ENCODE data around the gene TBATA.
A peak's percentile ranks its signal among the peaks of the same experiment; 100 is the strongest.

Gene TBATA

GRCh38 chr10:70761727-70762350, 23.3 kb downstream of the TBATA start:
- no peak for DNase-seq (ENCODE audit: low spot score)

DNA sequence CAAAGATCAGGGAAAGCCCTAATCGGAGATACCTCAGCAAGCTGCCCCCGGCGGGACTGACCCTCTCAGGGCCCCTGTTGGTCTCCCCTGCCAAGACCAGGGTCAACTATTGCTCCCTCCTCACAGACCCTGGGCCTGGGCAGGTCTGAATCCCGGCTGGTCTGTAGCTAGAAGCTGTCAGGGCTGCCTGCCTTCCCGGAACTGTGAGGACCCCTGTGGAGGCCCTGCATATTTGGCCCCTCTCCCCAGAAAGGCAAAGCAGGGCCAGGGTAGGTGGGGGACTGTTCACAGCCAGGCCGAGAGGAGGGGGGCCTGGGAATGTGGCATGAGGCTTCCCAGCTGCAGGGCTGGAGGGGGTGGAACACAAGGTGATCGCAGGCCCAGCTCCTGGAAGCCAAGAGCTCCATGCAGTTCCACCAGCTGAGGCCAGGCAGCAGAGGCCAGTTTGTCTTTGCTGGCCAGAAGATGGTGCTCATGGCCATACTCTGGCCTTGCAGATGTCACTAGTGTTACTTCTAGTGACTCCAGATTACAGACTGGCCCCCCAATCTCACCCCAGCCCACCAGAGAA, 24.1 kb downstream of the TBATA start:
- DNase-seq (ENCODE audit: low spot score) = no peak

- DNase-seq (ENCODE audit: low spot score) = no peak
Measured at GRCh38 chr10:70760271-70760787, 24.8 kb downstream of the TBATA start.

DNA sequence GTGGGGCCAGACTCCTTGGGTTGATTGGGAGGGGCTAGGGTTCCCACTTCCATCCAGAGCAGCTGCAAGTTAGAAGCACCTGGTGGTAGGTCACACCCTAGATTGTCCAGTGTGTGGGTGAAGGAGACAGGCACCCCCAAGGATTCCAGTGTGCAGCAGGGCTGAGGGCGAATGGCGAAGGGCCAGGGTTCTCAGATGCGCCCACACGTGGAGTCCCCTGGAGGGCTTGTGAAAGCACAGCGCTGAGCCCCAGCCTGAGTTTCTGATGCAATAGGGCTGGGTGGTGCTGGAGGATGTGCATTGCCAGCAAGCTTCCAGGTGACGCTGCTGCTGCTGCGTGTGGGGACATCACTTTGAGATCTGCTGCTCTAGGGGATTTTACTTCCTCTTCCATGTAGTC, 25.4 kb downstream of the TBATA start:
- peak; percentile 27 for DNase-seq (ENCODE audit: low spot score)

DNA sequence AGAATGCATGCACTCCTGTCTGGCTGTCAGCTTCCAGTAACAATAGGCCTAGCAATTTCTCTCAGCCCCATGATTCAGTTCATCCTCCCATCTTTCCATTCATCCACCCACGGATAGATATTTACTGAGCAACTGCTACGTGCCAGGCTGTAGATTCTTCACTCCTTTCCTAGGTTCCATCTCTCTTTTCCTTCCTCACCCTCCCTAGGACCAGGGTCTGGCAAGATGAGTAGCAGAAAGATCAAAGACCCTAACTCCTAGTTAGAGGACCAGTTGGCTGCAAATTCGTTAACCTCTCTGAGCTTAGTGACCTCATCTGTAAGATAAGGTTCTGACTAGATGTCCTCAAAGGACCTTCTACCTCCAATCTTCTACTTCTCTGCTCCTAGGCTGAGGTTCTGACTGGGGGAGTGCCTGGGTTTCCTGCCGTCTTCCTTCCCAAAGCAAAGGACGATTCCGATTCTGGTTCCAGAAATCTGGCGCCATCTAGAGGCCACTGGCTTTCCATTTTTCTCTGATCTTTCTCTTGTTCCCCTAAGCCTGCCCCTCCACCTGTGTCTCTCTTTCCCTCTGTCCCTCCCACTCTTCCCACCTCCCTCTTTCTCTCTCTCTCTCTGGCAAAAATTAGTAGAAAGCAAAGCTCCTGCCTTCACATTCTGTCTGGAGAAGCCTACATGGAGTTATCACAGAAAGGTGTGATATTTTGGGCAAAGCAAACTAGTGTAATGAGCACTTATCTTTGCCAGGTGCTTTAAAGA, 26.2 kb downstream of the TBATA start:
- DNase-seq (ENCODE audit: low spot score) = peak; percentile 46

GRCh38 chr10:70757856-70758255, 27.3 kb downstream of the TBATA start:
- no peak for DNase-seq (ENCODE audit: low spot score)

GRCh38 chr10:70756700-70757360, 28.3 kb downstream of the TBATA start:
- DNase-seq (ENCODE audit: low spot score) = no peak

DNA sequence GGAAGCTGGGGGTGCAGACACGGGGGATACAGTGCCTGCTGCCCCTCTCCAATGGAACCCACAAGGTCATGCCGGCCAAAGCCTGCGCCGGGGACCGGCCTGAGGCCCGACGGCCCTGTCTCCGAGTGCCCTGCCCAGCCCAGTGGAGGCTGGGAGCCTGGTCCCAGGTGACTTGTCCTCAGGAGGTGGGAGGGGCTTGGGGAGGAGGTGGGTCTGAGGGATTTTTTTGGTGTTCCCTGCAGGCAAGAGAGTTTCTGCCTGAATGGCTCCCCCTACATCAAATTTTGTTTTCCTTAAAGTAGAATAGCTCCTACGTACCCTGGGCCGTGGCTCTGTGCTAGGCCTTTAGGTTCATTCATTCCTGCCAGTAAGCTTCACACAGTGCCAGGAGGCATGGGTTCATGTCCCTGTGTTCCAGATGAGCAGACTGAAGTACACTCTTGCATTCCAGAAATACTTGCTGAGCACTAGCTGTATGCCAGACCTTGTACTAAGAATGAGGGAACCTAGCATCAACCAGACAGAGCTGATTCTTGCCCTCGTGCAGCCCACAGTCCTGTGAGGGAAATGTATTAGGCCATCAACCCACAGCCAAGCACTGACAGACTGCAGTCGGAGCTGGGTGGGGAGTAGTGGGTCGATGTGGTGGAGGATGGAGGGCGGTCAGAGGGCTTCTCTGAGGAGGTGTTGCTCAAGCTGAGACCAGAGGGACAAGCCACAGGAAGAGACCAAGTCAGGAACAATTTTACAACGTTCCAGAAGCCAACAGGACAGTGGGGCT, 31.1 kb downstream of the TBATA start:
- DNase-seq (ENCODE audit: low spot score) = no peak

- DNase-seq (ENCODE audit: low spot score) = no peak
Measured at GRCh38 chr10:70753026-70753663, 32.0 kb downstream of the TBATA start.

GRCh38 chr10:70752571-70752970, 32.6 kb downstream of the TBATA start:
- DNase-seq (ENCODE audit: low spot score) = no peak

GRCh38 chr10:70751991-70752390, 33.2 kb downstream of the TBATA start:
- DNase-seq (ENCODE audit: low spot score) = no peak

GRCh38 chr10:70751356-70751755, 33.8 kb downstream of the TBATA start:
- DNase-seq (ENCODE audit: low spot score) = no peak

GRCh38 chr10:70750156-70750703, 34.9 kb downstream of the TBATA start:
- no peak for DNase-seq (ENCODE audit: low spot score)

GRCh38 chr10:70749756-70750155, 35.4 kb downstream of the TBATA start:
- no peak for DNase-seq (ENCODE audit: low spot score)

DNA sequence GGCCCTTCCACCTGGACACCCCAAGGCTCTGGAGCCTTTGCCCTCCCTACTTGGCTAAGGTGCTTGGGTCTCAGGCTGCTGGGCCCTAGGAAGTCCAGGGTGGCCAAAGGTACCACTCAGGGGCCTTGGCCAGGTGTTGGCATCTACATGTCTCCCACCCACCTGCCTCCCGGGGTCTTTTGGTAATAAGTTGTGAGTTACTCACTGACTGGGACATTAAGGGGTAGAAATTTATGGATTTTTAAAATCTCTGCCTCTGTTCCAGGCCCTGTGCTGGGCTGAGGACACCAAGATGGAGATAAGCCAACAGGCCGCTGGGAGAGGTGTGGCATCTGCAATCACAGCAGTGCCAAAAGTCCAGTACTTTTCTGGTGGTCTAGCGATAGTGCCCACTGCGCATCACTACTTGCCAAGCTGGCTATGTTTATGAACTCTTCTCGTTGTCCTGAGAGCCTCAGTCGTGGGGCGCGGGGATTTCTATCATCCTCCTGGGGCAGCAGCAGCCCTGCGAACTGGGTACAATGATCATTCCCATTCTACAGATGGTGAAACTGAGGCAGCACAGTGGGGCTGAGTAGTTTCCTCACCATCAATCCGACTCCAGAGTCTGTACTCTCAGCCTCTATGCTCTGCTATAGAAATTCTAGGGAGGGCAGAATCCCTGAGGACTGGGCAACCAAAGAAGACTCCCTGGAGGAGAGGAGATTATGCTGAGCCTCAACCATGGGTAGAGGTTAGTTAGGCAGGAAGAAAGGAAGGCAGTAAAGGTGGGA, 36.2 kb downstream of the TBATA start:
- no peak for DNase-seq (ENCODE audit: low spot score)

DNA sequence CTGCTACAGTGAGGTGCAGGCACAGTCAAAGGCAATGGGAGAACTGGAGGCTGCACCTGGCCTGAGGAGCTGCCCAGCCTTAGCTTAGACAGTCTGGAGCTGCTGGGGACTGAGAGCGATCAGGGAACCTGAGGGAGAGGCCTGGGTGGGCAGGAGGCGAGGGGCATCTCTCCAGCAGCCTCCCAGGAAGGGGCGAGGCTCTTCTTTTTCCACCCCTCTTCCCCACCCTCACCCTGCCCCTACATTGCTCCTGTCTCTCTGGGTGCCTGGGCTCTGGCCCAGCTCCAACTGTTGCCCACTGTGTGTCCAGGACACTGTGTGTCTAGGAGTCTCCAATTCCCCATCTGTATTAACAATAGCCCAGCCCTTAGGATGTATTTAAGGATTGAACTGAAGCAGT, 36.9 kb downstream of the TBATA start:
- no peak for DNase-seq (ENCODE audit: low spot score)

DNA sequence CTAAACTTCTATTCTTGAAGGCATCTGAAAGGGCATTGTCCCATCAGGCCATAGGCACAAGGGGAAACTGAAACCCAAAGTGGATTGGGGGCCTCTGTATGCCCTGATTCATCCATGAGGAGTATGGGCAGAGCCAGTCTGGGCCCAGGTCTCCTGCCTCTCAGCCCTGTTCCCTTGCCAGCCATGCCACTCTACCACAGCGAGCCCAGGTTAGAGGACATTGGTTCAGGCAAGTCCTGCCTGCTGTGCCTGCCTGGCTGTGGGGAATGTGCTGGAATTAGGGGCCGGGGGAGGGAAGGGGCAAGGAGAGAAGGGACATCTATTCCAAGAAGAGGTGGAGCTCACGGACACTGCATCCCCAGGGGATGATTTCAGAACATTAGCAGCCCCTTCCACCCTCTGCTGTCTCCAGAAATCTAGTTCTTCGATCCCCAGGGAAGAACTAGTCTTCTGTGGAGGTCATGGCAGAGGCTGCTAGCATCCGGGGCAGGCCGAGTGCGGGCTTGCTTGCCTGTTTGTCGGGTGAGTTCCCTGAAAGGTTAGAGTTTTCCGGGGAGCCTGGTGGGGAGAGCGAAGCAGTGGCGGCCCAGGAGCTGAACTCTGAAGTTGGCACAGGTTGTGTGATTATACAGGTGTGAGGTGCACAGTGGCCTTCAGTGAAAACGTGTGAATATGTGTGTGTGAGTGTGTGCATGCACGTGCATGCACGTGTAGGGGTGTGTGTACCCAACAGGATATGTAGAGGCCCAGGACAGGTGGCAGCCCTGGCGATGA, 37.8 kb downstream of the TBATA start:
- no peak for DNase-seq (ENCODE audit: low spot score)

- DNase-seq (ENCODE audit: low spot score) = no peak
Measured at GRCh38 chr10:70745555-70745954, 39.6 kb downstream of the TBATA start.

DNA sequence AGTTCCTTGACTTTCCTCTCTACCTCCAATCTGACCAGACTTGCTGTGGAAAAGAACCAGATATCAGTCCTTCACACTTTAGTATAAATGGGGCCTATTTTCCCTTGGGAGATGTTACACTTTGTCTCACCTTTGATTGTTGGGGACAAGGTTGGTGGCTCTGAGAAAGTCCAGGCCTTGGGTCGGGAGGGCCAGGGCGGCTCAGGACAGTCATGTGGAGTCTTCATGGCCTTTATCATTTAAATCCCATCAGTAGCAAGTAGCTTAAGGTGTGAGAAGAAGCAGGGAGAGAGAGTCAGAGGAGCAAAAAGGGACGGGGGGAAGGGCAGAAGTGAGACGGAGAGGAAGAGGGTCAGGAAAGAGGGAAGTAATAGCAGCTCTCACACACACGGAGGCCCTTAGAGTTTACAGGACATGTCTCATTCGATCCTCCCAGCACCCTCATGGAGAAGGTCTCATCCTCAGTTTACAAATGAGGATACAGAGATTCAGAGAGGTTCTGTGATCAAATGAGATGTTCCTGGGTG, 40.5 kb downstream of the TBATA start:
- DNase-seq (ENCODE audit: low spot score) = no peak
